Measurements from ENCODE around the gene CLMN.

- TF ChIP-seq JUND (IDR thresholded peaks at IDR 0.05) (no peak), POLR2A (IDR thresholded peaks at IDR 0.05; ENCODE audit: borderline replicate concordance, extremely low read depth, insufficient read depth, insufficient read length) (no peak), SIN3A (IDR thresholded peaks at IDR 0.05; ENCODE audit: low read depth) (no peak), YY1 (IDR thresholded peaks at IDR 0.05; ENCODE audit: extremely low read depth, insufficient replicate concordance, low read depth, low read length) (no peak), EZH2 (IDR thresholded peaks at IDR 0.05) (no peak), MAX (IDR thresholded peaks at IDR 0.05) (no peak), SP1 (IDR thresholded peaks at IDR 0.05; ENCODE audit: low read depth) (no peak), CTCF (IDR thresholded peaks at IDR 0.05 in 2 of 3, conservative IDR thresholded peaks at IDR 0.05 in 1 of 3; ENCODE audit: borderline replicate concordance in 1 of 3, insufficient read depth in 1 of 3, low read depth in 2 of 3, low read length in 2 of 3) (no peak), REST (IDR thresholded peaks at IDR 0.05; ENCODE audit: low read depth) (no peak)
Measured at GRCh38 chr14:95137164-95137803, 182.4 kb downstream of the CLMN start.
